HG02798 (cell line): ENCODE measurements around the gene PLK1.

Source experiments
- ATAC-seq: cut with Tn5 transposase; IDR thresholded peaks from one replicate; pipeline ENCODE4 v1.9.1; 2021; ENCODE audit warnings: mild to moderate bottlenecking; ENCODE audit not compliant: unreplicated experiment, poor library complexity

Gene PLK1

GRCh38 chr16:23679274-23679985 lies 741 bp downstream of the PLK1 start:
- no peak for ATAC-seq

DNA sequence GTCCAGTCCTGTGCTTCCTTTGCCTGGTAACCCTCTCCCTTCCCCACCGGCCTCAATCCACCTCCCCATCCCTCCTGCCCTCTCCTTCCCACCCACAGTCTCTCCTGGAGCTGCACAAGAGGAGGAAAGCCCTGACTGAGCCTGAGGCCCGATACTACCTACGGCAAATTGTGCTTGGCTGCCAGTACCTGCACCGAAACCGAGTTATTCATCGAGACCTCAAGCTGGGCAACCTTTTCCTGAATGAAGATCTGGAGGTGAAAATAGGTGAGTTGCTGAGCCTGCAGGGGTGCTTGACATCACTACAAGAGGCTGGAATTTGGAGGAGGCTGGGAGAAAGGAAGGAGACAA lies 1.3 kb downstream of the PLK1 start:
- no peak for ATAC-seq

GRCh38 chr16:23682181-23682580 lies 3.5 kb downstream of the PLK1 start:
- ATAC-seq, result no peak

DNA sequence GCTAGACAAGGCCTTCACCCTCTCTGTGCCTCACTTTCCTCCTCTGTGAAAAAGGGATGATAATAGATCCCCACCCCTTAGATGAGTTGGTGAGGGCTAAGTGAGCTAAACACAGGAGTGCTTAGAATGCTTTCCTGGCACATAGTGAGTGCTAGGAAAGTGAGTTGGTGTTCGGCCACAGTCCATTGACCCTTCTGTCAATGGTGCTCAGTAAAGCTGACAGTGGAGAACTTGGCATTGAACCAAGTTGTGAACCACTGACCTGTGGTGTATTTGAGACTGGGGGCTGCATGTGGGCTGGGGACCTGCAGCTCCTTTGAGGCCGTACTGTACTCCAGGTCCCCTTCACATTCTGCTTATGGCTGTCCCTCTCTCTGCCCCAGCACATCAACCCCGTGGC lies 4.8 kb downstream of the PLK1 start:
- no peak for ATAC-seq

GRCh38 chr16:23687034-23687808 lies 8.5 kb downstream of the PLK1 start:
- no peak for ATAC-seq

GRCh38 chr16:23689442-23690187 lies 10.9 kb downstream of the PLK1 start:
- ATAC-seq, result no peak

DNA sequence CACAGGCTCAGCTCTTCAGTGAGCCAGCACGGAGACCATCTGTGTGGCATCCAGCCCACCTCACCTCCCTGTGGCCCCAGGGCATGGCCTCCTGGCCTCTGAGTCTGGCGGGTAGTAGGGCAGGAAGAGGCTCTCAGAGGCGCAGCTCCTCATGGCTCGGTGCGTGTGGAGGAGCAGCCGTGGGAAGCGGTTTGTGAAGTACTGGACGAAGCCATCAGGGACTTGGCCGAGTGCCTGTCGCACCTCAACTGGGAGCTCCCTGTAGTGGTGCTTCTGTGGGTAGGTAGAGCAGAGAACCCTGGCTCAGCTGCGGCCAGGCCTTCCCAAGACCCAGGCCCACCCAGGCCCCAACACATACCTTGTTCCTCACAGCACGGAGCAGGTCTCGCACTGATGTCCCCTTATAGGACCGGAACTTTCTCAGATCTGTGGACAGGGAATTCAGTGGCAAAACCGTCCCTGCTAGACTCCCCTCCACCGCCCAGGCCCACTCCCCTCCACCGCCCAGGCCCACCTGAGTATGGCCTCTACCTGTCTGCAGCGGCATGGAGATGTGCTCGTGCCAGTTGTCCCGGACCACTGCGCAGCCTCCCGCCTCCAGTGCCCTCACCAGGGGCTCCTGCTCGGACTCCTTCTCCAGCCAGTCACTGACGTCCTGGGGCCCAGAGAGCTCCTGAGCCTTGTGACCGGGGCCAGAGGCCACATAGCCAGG lies 12.2 kb downstream of the PLK1 start:
- no peak for ATAC-seq

DNA sequence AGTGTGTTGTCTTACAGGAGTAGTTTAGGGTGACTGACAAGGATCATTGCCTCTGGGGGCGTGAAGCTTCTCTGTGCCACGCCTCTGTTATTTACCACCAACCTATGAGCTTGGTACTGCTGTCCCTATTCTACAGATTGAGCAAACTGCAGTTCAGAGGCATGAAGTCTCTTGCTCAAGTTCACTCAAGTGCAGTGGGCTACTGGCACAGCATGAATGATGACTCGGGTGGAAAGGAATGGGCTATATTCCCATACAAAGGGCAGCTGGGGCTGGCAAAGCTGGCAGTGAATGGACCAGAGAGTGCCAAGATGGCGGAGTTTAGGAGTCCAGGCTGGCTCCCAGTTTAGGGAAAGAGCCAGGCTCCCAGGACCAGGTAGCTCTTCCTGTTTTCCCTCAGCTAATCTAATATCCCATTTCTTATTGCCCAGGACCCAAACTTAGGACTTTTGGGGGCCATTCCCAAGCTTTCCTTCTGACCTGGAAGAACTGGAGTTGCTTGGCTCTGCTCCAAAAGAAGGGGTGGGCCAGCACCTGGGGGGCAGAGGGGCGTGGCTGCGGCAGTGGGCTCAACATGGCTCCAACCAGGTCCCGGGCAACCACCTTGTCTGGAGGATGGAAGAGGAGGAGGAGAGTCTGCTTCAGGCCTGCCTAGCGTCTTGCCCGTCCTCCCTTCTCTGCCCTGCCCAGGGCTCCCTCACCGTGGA lies 12.9 kb downstream of the PLK1 start:
- ATAC-seq, result no peak

DNA sequence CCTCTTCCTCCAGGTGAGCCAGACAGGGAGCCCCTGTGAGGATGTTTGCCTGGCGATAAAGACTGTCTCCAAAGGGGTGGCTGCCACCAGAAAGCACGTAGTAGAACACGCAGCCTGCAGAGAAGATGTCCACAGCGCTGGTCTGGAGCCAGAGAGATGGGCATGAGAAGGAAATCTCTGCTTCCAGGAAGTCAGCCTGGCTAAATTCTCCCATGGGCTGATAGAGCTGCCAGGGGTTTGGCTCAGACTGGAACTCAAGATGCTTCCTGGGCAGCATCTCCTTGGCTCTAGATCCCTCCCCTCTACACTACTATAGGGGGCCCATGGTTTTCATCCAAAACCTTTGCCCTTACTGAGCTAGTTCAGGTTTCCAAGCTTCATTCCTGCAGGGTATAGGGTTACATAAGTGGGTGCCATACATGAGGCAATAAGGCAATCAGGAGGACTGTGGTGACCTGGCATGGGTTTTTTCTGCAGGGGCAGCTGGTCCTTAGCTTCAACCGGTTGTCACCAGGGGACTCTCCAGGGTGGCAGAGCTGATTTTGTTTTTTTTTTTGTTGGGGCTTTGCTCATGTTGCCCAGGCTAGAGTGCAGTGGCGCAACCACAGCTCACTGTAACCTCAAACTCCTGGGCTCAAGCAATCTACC lies 13.6 kb downstream of the PLK1 start:
- no peak for ATAC-seq

DNA sequence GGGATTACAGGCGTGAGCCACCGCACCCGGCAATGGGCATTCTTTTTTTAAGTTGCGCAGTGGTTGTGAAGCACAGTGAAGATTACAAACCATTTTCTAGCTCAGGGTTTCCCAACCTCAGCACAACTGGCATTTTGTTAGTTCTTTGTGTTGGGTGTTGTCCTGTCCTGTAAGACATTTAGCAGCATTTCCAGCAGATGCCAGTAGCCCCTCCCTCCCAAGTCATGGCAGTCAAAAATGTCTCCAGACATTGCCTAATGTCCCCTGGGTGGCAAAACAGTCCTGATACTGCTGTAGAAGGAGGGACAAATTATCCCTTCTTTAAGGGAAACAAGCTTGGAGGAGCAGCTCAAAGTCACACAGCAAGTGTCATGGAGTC lies 15.6 kb downstream of the PLK1 start:
- ATAC-seq, result no peak

DNA sequence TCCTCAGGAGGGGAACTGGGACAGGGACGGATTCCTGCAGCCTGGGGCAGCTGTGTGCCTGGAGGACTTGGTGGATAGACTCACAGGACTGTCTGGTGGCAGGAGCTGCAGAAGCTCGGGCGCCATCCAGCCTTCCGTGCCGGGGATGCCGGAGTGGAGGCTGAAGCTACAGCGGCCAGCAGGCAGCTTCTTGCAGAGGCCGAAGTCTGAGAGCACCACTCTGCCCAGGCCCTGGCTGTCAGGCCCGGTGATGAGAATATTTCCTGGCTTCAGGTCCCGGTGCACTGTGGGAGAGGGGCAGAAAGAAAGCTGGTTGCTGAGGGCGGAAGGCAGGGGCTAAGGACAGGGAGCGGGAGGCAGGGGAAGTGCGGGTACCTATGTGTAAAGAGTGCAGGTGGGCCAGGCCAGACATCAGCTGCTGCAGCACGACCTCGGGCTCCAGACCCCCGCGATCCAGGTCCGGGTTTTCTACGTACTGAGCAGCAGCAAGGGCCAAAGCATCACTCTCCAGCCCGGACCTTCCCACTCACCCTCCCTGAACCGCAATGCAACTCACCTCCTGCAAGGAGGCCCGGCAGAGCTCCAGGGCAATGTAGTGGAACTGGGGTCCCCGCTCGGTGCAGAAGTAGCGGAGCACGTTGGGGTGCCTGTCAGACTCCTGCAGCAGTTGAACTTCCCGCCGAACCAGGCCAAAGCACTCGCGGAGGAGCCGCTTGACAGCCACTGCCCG lies 16.1 kb downstream of the PLK1 start:
- no peak for ATAC-seq

- no peak for ATAC-seq
Measured at GRCh38 chr16:23695756-23696155, 17.1 kb downstream of the PLK1 start.

DNA sequence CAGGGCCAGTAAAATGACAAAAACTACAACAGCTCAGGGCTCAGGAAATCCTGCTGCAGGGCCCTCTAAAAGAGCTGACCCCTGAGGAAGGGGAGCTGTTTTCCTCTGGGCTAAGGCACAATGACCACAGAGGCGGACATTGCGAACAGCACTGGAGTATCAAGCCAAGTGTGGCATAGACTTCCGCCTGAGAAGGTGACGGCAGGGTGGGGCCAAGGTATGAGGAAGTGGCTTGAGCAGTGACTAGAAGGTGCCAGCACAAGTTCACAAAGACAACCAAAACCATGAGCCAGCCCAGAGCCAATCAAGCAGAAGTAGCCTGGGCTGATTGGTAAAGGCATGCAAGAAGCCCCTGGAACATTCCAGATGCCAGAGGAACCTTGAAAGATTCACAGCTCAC lies 20.4 kb downstream of the PLK1 start:
- ATAC-seq, result no peak

- ATAC-seq, result no peak
Measured at GRCh38 chr16:23700093-23700492, 21.4 kb downstream of the PLK1 start.

- no peak for ATAC-seq
Measured at GRCh38 chr16:23700509-23700908, 21.8 kb downstream of the PLK1 start.

DNA sequence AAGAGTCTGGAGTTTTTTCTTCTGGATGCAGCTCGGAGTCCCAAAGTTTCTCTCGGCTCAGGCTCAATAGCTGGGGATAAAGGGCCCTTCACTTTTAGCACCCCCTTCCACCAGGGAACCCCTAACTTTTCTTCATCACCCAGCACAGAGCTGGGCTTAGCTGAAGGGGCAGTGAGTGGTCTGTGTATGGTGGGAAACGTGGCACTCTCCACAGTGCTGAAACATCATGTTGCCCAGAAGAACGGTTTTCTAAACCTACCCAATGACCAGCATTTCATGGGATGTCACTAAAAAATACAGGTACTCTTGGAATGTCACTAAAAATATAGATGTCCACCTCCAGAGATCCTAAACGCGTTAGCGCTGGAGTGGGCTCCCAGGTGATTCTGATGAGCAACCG lies 22.4 kb downstream of the PLK1 start:
- no peak for ATAC-seq

DNA sequence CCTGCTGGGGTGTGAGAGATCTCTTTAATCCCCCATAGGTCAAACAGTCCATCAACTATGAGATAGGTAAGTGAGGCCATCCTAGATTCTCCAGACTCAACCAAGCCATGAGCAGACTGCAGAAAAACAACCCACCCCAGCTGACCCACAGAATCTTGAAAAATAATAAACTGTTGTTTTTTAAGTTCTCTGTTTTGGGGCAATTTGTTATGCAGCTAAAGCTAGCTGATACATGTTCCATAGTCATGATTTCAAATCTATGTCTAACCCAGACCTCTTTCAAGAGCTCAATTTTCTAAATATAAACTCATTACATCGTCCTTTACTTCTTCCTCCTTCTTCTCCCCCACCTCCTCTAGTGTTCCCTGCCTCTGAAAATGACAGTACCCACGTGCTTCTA lies 24.3 kb downstream of the PLK1 start:
- no peak for ATAC-seq

DNA sequence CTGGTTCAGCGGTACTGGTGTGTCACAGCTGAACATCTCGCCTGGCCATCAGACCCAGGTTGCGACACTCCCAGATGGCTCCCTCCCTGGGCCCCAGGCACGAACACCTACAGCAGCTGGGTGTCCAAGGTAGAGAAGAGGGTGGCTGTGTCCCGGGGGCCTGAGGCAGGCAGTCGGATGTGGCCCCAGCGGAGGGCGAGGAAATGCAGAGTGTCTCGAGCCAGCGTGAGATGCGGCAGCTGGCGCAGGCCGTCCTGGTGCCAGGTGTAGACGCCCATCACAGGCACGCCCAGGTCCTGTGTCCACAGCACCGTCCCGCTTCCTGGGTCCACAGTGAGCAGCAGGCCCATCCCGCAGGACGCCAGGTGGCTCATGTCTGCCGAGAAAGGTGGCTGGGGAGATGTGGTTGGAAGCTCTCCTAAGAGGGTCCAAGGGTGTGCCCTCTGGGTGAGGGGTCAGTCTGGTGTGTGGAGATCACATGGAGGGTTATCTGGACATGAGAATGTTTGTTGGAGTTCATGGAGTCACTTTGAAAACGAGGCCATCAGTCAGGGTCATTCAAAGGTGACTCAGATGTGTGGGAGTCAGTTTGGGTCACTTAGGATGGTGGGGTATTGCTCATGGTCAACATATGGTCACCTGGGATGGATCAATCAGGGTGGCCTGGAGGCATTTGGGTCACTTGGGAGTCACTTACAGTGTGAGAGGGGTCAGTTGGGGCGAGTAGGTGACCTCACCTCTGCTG lies 26.3 kb downstream of the PLK1 start:
- no peak for ATAC-seq
